Transverse colon (tissue), 4 donors: ENCODE results near the gene CCDC88C. TPM values are rescaled to one million over a fixed set of nuclear protein-coding genes. Genes with fewer than 3 reads are reported as not detected.

Source experiments
- DNase-seq: peaks from one replicate; pipeline ENCODE4 v3.0.0-alpha.2; 2019
- H3K27ac ChIP-seq, 4 donors: fragments of 200-600 bp; sonication (generic); 2 replicates each; pipeline ENCODE4 v1.5.1; 2016 to 2018; ENCODE audit warnings: inconsistent platforms in 4 of 4
- H3K27me3 ChIP-seq: fragments of 200-600 bp; sonication (generic); 2 replicates; pipeline ENCODE4 v1.5.1; 2017; ENCODE audit warnings: inconsistent platforms
- H3K36me3 ChIP-seq, 4 donors: fragments of 200-600 bp; sonication (generic); 2 replicates each; pipeline ENCODE4 v1.5.1; 2017 to 2019; ENCODE audit warnings: inconsistent platforms in 4 of 4
- H3K4me1 ChIP-seq, 4 donors: fragments of 200-600 bp; sonication (generic); 2 replicates each; pipeline ENCODE4 v1.5.1; 2017 to 2020; ENCODE audit warnings: inconsistent platforms in 4 of 4
- H3K4me3 ChIP-seq, 4 donors: fragments of 200-600 bp; sonication (generic); 1 replicate in 1 of 4; 2 replicates in 3 of 4; pipeline versions ENCODE4 v1.5.1 to v1.6.1; 2017 to 2019; ENCODE audit warnings: inconsistent platforms in 4 of 4
- H3K9me3 ChIP-seq, 2 donors: fragments of 200-600 bp; sonication (generic); 2 replicates each; pipeline ENCODE4 v1.5.1; 2017 to 2019; ENCODE audit warnings: inconsistent platforms in 2 of 2
- EP300 ChIP-seq: sonication (generic); formaldehyde crosslinking; IDR thresholded peaks from one replicate; pipeline ENCODE4 v1.6.1; 2017; ENCODE audit warnings: antibody characterized with exemption, low read depth
- POLR2A ChIP-seq: fragments of 450-650 bp; IDR thresholded peaks from one replicate; pipeline ENCODE4 v1.6.1; 2016; ENCODE audit warnings: antibody characterized with exemption, mild to moderate bottlenecking, moderate library complexity
- POLR2AphosphoS5 ChIP-seq, 3 donors: sonication (generic); formaldehyde crosslinking; IDR thresholded peaks; one replicate each; pipeline ENCODE4 v1.6.1; 2016; ENCODE audit warnings: antibody characterized with exemption in 3 of 3
- WGBS, 2 donors: methylation state at CpG; one replicate each; pipeline ENCODE4 v1.1.5; 2018; ENCODE audit warnings: low coverage in 1 of 2; 5-methylcytosine and 5-hydroxymethylcytosine counted together
- in situ Hi-C, 4 donors: fragments of 200-750 bp; cut with MboI; loops; one replicate each; pipeline versions ENCODE4 v1.15.0 to v1.15.1; 2017; ENCODE audit warnings: low sequenced_read_pairs in 3 of 4, low pct_ligation_motif_present in 1 of 4, low pct_unique_long_range_greater_than_20kb in 1 of 4
- intact Hi-C: fragments of 100-400 bp; cut with DNase I; formaldehyde crosslinking; loops from one replicate; pipeline ENCODE4 v1.15.1; 2023; ENCODE audit warnings: low total_unique reads
- total RNA-seq, 4 donors: library from RNA; depleted of rRNA; stranded (reverse); fragments of >200 nt; gene quantifications; one replicate each; pipeline ENCODE4 v1.1.0, GENCODE V29; 2016
- TF ChIP-seq, protein P1 (sequence below), 5 experiments: fragments of 200-600 bp in 3 of 5; fragments of 450-650 bp in 2 of 5; sonication (generic) in 3 of 5; IDR thresholded peaks; 1 replicate in 2 of 5; 2 replicates in 3 of 5; pipeline ENCODE4 v1.5.1; 2016 to 2017; ENCODE audit warnings: antibody characterized with exemption in 5 of 5, inconsistent platforms in 3 of 5, mild to moderate bottlenecking in 2 of 5, moderate library complexity in 1 of 5

Gene CCDC88C
- total RNA-seq, 4 donors from 2014 or later = 29.5 to 171 (median 60.3) TPM

DNA sequence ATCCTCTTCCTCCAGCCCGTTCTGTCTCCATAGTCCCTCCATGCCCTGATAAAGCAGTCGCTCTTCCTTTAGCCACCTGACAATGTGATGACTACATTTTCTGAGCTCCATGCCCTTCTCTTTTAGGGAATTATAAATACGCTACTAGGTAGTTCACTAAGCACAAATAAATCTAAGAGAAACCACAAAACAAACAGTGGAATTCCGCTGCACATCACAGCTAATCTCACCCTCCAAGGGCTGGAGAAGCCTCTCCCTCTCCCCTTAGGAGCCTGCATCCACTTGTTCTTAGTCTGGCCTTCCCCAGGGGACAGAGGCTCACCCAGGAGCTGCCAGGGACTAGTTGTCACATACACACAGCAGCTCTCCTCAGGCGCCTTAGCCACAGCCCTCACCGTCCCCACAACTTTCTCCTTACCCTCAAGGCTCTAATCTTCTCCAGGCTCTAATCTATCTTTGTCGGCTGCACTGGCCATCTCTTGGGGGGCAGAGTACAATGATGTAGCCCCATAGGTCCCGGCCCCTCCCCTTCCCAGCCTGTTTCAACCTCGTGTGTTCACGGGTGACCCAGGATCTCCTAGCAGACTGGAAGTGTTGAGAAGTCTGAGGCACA lies 117.2 kb downstream of the CCDC88C start:
- 89% methylated on average over 10 of the region's 10 CpGs; no CpG with 5 or more reads in 1 of the 2 donors for WGBS, 2 donors
- in situ Hi-C loops (loop anchor here in 1 of 4 donors (25.0 kb wide), 1 partner anchor 112 kb away; the partner anchor contains the start of gene CCDC88C), intact Hi-C loops (no loop called here)
- TF ChIP-seq, protein P1, sequence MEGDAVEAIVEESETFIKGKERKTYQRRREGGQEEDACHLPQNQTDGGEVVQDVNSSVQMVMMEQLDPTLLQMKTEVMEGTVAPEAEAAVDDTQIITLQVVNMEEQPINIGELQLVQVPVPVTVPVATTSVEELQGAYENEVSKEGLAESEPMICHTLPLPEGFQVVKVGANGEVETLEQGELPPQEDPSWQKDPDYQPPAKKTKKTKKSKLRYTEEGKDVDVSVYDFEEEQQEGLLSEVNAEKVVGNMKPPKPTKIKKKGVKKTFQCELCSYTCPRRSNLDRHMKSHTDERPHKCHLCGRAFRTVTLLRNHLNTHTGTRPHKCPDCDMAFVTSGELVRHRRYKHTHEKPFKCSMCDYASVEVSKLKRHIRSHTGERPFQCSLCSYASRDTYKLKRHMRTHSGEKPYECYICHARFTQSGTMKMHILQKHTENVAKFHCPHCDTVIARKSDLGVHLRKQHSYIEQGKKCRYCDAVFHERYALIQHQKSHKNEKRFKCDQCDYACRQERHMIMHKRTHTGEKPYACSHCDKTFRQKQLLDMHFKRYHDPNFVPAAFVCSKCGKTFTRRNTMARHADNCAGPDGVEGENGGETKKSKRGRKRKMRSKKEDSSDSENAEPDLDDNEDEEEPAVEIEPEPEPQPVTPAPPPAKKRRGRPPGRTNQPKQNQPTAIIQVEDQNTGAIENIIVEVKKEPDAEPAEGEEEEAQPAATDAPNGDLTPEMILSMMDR (IDR thresholded peaks at IDR 0.05) = no peak
- TF ChIP-seq EP300 (no peak), POLR2A (no peak), POLR2AphosphoS5 (IDR thresholded peaks at IDR 0.05) (no peak)
- no peaks in the 10 kb centered on the region for H3K9me3 ChIP-seq
- DNase-seq = no peak
- H3K4me3 ChIP-seq = no peak overlapping the region
- no peaks in the 10 kb centered on the region for H3K27me3 ChIP-seq
- no peak overlapping the region for H3K27ac ChIP-seq
- no peaks in the 10 kb centered on the region for H3K4me1 ChIP-seq
- peaks cover 0 to 18% (median 3%) of the 10 kb centered on the region in 4 donors for H3K36me3 ChIP-seq

DNA sequence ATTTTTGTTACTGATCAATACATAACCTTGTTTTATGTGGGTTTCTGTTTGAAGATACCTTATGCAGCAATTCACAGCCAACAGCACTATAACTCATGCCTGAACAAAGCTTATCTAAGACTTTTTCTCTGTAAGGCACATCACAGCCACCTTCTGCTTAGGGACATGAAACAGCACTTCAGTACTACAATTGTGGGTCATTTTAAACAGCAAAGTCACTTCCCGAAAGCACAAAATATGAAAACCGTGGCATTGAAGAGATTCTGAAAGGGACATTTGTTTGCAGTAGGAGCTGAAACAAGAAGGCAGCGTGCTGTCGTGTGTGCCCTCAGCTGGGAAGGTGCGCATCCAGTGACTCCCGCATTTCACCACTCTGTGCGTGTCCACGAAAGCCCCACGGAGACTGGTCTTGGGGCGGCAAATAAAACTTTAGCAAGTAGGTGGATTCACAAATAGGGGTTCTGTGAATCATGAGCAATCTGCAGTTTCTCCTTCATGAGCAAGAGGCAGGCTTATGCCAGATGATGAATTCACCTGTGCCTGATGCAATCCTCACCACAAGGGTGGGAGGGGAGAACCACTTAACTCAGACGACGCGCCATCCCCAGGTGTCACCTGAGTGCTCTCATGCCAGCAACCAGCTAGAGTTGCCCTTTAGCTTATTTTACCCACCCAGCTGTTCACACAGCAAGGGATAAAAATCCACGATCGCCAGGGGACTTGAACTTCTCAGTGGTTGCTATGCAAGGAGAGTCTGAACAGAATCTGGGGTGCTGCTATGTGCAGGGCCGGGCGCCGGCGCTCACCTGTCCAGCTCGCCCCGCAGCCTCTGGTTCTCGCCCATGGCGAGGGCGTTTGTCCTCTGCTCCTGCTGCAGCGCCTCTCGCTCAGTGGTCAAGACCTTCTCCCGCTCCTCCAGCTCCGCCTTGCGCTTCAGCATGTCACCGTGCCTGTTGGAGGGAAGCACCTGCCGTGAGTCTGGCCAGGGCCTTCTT lies 118.2 kb downstream of the CCDC88C start:
- H3K36me3 ChIP-seq = peaks cover 0 to 18% (median 3%) of the 10 kb centered on the region in 4 donors
- 77 to 89% methylated on average over 5 to 29 of the region's 31 CpGs for WGBS, 2 donors
- H3K9me3 ChIP-seq = no peaks in the 10 kb centered on the region
- no peak overlapping the region for H3K27ac ChIP-seq
- in situ Hi-C loops = loop anchor here in 2 of 4 donors (25.0 kb wide), 3 partner anchors 113 to 412 kb away; partner anchors contain the start of gene CCDC88C (in 1 of the 2)
- TF ChIP-seq EP300 = no peak
- TF ChIP-seq, protein P1 (IDR thresholded peaks at IDR 0.05) = no peak
- TF ChIP-seq POLR2AphosphoS5 (IDR thresholded peaks at IDR 0.05) = no peak
- TF ChIP-seq POLR2A = no peak
- intact Hi-C loops = loop anchor here (10.0 kb wide), 1 partner anchor 395 kb away; no protein-coding TSS in a partner anchor
- DNase-seq = no peak
- H3K4me1 ChIP-seq = no peaks in the 10 kb centered on the region
- H3K4me3 ChIP-seq = no peak overlapping the region
- H3K27me3 ChIP-seq = no peaks in the 10 kb centered on the region

DNA sequence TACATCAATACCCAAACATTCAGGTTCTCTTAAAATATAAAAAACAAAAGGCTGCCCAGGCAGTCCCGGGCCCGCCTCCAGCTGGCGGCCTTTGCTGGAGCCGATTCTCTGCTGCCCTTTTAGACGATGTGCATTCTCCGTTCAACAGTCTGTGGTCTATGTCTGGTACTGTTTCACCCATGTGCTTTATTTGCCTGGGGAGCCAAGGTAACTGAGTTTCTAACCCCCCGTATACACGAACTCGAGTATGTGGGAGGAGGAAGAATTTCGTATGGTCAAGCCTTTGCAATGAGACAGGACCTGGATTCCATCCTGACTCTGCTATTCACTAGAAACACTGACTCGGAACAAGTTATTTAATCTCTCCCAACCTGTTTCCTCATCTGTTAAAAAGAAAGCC lies 119.0 kb downstream of the CCDC88C start:
- Histone ChIP-seq H3K4me1 (no peaks in the 10 kb centered on the region), H3K27me3 (no peaks in the 10 kb centered on the region), H3K4me3 (no peak overlapping the region), H3K27ac (no peak overlapping the region), H3K36me3 (peaks cover 0 to 14% (median 5%) of the 10 kb centered on the region in 4 donors), H3K9me3 (no peaks in the 10 kb centered on the region)
- 80 to 81% methylated on average over 1 to 11 of the region's 11 CpGs for WGBS, 2 donors
- DNase-seq = no peak
- in situ Hi-C loops (loop anchor here in 2 of 4 donors (25.0 kb wide), 2 partner anchors 386 to 411 kb away; no protein-coding TSS in a partner anchor), intact Hi-C loops (loop anchor here (10.0 kb wide), 1 partner anchor 394 kb away; no protein-coding TSS in a partner anchor)
- no peak for TF ChIP-seq POLR2AphosphoS5 (IDR thresholded peaks at IDR 0.05)
- TF ChIP-seq POLR2A = no peak
- TF ChIP-seq, protein P1 (IDR thresholded peaks at IDR 0.05) = no peak
- no peak for TF ChIP-seq EP300
